ENCODE measurements around the gene IL10RB.
"Not testable (repeated sequence)": the region's sequence is repeated elsewhere in the genome, so short reads cannot be mapped to it uniquely, and the experiment has no call there.

Gene IL10RB

DNA sequence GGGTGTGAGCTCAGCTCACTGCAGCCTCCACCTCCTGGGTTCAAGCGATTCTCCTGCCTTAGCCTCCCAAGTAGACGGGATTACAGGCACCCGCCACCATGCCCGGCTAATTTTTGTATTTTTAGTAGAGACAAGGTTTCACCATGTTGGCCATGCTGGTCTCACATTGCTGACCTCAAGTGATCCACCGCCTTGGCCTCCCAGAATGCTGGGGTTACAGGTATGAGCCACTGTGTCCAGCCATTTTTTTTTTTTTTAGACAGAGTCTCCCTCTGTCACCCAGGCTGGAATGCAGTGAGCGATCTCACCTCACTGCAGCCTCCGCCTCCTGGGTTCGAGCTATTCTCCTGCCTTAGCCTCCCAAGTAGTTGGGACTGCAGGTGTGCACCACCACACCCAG, 23.3 kb upstream of the IL10RB start:
- DNase-seq, result not testable (repeated sequence)

DNA sequence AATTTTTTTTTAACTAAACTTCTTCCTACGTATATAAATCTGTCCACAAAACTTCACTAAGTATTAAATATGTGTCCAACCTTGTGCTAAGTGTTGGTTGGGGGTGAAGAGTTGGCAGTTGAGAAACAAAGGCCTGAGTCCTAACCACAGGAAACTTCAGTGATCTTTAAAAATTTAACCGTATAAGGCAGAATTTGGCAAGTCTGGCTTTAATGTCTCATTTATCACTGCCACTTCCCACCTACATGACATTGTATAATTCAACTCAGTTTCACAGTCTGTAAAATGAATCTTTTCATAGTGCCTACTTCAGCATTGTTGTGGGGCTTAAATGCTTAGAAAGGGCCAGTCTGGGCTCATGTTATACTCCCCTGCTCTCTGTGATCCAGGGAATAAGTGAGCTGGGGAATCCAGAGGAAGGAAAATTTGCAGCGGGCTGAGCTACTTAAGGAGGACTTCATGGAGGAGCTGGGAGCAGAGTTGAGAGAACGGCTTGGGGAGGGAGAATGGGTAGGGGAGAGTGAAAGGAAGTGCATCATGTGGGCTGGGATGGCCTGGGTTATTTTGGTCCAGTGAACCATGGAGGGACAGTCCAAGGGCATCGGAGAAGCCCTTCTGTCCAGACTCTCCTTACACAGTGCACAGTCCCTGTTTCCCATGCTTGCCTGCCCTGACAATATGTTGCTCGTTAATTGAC, 21.9 kb upstream of the IL10RB start:
- no peak for DNase-seq

DNA sequence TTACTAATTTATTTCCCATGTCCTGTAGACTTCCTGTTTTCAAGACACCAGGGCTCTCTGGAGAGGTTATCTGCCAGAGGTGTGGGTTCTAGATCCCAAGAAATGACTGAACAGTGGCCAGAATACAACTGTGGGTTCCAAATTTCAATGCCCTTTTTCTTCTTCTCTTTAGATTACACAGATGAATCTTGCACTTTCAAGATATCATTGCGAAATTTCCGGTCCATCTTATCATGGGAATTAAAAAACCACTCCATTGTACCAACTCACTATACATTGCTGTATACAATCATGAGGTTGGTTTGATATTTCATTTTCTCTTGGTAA, 21.4 kb upstream of the IL10RB start:
- DNase-seq, result no peak

DNA sequence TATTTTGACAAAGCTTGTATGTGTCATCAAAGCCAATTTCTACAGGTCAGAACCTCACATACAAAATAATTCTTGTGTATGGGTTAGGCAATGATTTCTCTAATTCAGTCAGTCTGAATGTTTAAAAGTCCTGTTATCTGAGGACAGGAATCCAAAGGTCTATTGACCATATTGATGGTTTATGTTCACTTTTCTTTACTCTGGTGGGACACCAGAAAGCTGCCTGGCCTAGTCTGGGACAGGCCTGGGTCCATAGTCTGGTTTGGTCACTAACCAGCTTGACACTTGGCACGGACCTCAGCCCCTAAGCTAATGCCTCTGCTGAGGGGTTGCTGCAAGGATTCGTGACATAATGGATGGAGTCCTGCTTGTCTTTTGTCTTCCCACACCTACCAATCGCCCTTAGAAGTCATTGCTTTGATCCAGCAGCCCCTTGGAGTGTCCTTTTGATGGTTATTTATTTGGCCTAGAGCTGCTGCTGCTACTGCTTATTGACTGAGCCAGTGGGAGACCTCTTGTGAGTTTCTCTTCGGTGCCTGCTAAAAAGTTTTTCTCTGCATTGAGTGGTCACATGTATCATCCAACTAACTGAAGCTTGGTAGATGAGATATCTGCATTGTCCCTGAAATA, 20.8 kb upstream of the IL10RB start:
- DNase-seq, result no peak

DNA sequence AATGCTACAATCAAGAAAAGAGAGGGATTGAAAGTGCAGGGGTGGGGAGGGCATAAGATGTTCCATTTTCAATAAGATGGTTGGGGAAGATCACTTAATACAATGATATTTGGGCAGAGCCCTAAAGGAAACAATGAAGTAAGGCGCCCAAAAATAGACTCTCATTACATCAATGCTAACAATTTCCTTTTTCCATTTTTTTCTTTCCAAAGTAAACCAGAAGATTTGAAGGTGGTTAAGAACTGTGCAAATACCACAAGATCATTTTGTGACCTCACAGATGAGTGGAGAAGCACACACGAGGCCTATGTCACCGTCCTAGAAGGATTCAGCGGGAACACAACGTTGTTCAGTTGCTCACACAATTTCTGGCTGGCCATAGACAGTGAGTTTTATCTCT, 19.7 kb upstream of the IL10RB start:
- no peak for DNase-seq

DNA sequence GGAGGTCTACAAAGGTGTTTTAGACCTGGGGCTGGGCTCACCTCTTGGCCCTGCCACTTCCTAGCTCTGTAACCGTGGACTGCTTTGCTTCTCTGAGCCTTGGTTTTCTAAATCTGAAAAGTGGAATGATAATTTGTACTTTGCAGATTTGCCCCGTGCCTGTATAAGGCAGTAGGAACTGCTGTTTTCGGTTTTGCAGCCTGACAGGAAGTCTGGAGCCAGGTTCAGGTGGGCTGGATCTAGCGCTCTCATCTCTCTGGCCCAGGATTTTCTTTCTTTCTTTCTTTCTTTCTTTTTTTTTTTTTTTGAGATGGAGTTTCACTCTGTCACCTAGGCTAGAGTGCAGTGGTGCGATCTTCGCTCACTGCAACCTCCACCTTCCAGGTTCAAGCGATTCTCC, 19.2 kb upstream of the IL10RB start:
- no peak for DNase-seq

DNA sequence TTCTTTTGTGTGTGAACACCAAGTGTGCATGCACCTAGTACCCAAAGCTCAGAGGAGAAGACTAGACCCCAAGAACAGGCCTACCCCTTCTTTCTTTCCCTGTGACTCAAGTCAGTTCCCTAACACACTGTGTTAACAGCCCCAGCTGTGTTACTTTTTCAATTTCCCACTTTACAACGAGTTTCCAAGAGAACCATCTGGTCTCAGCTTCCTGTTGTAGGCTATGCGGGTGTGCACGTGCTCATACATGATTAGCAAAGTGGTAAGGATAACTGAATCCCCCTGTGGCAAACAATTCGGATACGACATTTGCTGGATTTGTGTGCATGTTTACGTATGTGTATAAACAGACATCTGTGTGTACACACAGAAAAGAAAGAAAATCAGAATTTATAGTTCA, 18.6 kb upstream of the IL10RB start:
- DNase-seq, result no peak

DNA sequence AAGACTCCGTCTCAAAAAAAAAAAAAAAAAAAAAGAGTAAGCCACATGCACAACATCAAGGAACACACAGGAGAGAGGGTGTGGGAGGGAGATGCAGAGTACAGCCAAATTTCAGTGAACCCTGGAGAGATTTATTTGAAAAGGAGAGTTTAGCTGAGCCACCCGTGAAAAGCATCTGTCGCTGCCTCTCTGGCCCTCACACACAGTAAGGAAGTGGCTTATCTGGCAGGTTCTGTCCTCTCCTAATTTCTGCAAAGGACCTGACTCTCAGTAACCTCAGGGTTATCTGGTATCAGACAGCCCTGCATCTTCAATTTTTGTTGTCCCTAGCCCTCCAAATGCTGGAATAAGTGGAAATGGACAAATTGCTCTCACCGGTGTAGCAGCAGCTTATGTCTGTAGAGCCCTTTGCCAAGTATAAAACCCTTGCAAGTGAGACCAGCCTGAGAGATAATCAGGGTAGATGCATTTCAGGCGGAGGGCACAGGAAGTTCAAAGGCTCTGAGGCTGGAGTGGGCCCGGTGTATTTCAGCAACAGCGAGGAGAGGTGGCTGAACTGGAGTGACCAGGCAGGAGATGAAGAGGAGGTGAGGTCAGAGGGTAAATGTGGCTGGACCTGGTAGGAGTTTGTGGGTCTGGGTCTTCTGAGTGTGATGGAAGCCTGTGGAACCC, 16.7 kb upstream of the IL10RB start:
- DNase-seq, result no peak

DNA sequence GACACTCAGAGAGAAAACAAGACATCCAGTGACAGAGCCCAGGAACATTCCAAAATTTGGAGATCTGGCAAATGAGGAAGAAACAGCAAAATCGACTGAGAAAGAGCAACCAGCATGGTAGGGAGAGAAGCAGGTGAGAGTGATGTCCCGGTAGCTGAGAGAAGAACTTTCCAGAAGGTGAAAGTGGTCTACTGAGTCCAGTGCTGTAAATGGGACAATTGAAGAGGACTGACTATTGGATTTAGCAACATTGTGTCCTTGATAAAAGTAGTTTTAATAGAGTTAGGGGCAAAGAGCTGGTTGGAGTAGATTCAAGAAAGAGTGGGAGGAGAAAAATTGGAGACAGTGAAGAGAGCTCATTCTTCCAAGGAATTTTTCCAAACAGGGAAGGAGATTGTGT, 15.0 kb upstream of the IL10RB start:
- DNase-seq, result no peak

DNA sequence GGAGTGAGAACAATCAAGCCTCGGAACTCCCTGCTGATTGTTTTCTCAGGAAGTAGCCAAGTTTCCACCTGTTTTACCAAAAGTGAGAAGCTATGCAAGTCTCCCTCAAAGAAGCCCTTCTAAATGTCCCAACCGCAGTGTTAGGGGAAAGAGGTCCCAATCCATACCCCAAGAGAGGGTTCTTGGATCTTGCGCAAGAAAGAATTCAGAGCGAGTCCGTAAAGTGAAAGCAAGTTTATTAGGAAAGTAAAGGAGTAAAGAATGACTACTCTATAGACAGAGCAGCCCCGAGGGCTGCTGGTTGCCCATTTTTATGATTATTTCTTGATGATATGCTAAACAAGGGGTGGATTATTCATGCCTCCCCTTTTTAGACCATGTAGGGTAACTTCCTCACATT, 12.8 kb upstream of the IL10RB start:
- not testable (repeated sequence) for DNase-seq

DNA sequence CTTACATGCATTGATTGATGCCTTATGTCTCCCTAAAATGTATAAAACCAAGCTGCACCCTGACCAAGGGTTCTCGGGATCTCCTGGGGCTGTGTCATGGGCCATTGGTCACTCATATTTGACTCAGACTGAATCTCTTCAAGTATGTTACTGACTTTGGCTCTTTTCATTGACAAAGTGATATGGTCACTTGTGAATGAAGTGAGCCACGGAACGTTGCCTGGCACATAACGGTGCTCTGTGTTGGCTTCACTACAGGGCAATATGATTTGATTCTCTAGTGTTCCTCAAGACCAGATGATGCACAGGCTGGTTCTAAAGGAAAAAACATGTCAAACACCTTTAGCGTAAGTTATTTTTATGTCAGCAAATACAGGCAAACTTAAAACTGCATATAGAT, 11.4 kb upstream of the IL10RB start:
- no peak for DNase-seq

DNA sequence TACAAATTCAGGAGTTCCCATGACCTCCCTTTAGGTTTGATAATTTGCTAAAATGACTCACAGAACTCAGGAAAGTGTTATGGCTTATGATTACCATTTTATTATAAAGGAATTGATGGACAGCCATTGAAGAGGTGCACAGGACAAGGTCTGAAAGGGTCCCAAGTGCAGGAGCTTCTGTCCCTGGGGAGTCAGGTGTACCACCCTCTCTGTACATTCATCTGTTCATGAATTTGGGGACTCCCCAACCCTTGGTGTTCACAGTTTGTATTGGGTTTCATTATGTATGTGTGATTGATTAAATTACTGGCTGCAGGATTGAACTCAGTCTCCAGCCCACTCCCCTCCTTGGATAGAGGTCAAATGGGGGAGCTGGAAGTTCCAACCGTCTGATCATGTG, 10.8 kb upstream of the IL10RB start:
- DNase-seq, result no peak

DNA sequence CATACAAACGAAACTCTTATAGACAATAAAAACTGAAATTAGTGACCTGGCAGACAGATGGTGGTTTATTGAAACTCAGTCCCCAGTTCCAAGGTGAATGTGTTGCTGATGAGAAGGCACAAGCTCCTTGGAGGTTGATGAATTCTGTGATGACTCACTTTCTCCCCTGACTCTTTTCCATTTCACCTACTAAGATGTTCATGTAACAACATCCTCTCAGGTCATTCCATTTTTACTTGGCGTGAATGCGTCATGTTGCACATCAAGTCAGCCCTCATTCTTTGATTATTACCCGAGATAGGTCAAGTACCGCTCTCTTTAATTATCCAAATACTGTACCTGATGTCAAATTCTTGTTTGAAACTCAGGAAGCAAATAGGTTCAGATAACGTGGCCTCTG, 10.1 kb upstream of the IL10RB start:
- no peak for DNase-seq

DNA sequence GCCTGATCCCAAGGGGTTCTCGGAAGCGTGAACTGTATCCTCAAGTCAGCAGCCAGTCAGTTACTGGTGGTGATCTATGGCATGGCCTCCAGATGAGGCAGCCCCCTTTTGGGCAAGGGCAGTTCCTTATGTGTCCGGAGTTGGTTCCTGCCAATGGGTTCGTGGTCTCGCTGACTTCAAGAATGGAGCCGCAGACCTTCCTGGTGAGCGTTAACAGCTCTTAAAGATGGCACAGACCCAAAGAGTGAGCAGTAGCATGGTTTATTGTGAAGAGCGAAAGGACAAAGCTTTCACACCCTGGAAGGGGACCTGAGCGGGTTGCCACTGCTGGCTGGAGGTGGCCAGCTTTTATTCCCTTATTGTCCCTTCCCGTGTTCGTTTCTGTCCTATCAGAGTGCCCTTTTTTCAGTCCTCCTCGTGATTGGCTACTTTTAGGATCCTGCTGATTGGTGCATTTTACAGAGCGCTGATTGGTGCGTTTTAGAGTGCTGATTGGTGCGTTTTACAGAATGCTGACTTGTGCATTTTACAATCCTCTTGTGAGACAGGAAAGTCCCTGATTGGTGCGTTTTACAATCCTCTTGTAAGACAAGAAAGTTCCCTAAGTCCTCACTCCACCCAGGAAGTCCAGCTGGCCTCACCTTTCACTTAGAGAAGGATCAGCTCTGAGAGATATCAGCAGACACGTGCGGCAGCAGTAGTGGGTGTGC, 8.9 kb upstream of the IL10RB start:
- no peak for DNase-seq

DNA sequence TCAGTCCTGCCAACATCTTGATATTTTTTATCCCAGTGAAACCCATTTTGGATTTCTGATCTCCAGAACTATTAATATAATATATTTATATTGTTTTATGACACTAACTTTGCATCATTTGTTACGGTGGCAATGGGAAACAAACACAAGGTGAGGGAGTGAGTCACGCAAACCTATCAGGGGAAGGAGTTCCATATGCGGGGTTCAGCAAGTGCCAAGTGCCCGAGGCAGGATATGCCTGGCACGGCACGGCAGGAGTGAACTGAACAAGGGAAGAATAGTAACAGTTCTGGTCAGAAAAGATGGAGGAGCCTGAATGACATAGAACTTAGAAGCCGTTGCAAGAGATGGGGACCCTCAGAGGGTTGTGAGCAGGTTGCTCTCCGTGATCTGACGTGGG, 7.7 kb upstream of the IL10RB start:
- no peak for DNase-seq

DNA sequence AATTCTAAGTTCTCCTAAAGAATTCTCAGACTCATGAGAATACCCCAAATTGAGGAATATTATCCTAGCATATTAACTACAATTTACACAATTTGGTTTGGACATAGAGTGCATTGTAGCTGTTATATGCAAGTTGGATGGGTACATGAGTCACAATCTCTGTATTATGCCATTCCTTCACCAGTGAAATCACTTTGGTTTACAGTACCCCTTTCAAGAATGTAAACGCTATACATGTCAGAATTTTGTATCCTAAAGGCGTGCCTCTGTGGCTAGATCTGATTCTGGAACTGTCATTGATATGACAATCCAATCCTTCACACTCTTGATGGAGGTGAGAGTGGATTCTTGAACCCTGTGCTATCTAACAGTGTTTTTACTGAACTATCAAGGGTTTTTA, 6.7 kb upstream of the IL10RB start:
- DNase-seq, result peak; percentile 28

DNA sequence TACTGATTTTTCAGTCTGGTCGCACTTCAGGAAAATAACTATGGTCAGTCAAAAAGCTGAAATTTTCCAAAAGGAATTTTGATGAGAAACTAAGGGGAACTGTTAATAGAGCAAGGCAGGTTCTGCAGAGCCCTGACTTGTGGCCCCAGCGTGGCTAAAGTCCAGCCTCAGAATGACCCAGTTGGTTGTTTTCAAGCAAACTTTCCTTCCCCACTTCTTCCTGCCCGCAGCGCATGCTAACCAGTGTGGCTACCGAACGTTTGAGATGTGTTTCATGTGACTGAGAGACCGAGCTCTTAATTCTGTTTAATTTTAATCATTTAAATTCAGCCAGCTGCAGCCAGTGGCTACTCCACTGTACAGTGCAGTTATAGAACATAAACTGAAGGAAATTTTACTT, 6.2 kb upstream of the IL10RB start:
- DNase-seq, result no peak

DNA sequence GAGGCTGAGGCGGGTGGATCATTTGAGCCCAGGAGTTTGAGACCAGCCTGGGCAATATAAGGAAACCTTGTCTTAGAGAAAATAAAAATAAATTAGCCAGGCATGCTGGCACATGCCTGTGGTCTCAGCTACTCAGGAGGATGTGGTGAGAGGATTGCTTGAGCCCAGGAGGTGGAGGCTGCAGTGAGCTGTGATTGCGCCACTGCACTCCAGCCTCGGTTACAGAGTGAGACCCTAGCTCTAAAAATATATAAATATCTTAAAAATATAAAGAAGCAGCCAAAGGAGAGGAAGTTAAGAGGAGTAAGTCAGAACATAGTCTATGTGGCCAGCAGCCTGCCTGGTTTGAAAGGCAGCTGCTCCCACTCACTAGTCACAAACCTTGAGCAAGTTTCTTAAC, 4.5 kb upstream of the IL10RB start:
- DNase-seq, result no peak

DNA sequence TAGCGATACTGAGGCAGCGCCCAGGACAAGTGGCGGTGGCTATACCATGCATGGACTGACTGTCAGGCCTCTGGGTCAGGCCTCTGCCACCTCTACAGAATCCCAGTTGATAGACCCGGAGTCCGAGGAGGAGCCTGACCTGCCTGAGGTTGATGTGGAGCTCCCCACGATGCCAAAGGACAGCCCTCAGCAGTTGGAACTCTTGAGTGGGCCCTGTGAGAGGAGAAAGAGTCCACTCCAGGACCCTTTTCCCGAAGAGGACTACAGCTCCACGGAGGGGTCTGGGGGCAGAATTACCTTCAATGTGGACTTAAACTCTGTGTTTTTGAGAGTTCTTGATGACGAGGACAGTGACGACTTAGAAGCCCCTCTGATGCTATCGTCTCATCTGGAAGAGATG, 3.2 kb upstream of the IL10RB start:
- DNase-seq, result no peak

DNA sequence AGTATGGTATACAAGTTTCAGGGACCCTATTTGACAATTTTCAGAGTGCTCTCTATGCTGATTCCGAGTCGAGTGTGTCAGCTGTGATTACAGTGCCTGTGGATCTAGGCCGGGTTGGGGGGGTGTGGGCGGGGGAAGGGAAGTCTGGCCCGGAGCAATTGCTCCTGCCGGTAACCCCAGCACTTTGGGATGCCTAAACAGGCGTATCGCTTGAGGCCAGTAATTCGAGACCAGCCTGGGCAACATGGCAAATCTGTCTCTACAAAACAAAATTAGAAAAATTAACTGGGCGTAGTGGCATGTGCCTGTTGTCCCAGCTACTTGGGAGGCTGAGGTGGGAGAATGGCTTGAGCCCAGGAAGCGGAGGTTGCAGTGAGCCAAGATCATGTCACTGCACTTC, 1.6 kb upstream of the IL10RB start:
- no peak for DNase-seq

DNA sequence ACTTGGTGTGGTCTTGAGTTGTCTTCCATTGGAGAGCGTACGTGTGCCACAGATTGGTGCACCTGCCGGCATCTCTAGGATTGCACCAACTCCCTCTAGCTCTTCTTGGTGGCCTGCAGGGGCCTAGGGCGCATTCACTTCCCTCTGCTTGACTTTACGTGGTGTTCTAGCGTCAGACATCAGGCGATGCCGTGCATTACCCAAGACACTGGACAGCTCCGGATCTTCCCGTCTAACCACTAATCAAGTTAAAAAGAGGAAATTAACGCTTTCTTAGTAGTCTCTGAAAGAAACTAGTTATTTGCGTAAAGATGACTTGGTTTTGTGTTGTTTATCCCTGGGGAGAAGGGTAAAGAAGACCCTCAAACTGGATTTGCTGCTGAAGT, 510 bp upstream of the IL10RB start:
- no peak for DNase-seq

DNA sequence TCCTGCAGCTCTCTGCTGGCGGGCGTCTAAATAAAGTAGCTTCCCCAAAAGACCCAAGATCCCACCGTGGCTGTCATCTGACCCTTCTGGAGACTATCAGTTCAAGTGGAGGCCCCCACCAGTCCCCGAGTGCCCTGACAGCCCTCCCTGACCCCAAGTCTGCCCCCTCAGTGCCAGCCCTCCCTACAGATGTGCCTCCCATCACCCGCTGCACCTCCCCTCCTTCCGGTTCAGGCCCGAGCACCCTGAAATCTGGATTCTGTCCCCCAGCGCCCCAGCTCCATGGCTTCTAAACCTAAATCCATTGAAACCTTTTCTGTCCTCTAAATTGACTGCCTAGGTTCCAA, 595 bp downstream of the IL10RB start:
- DNase-seq, result no peak

DNA sequence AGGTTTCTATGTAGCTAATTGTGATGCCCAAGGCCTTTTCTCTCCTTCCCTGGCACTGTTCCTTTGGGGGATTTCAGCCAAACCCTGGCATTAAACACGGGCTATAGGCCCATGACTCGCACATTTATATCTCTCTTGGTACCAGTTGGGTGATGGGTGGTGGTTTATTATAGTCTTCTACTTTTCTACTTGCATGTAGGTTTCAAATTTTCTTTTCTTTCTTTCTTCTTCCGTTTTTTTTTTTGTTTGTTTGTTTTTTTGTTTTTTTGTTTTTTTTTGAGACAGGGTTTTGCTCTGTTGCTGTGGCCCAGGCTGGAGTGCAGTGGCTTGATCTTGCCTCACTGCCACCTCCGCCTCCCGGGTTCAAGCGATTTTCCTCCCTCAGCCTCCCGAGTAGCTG, 1.1 kb downstream of the IL10RB start:
- no peak for DNase-seq

DNA sequence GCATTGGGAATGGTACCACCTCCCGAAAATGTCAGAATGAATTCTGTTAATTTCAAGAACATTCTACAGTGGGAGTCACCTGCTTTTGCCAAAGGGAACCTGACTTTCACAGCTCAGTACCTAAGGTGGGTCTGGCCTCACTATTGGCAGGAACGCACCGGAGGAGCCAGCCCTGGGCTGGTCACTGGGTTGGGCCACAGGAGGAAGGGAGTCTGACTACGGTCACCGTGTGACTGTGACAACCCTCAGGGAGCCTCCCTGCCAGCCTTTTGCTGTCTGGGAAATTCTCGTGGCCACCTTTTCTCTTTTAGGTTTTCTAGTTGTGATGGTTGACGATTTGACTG, 2.2 kb downstream of the IL10RB start:
- DNase-seq, result no peak

All from HCEC 1CT (cell line).